Islet of Langerhans (tissue), 1 donor: ENCODE results near the gene TMEM109.
A peak's percentile ranks its signal among the peaks of the same experiment; 100 is the strongest.
"Not testable (repeated sequence)": the region's sequence is repeated elsewhere in the genome, so short reads cannot be mapped to it uniquely, and the experiment has no call there.

Experiments used
- FAIRE-seq: peaks from one replicate; lab custom pipeline; 2011; peaks lifted over from hg19 to GRCh38; lab: Jason Lieb, UNC

Gene TMEM109

DNA sequence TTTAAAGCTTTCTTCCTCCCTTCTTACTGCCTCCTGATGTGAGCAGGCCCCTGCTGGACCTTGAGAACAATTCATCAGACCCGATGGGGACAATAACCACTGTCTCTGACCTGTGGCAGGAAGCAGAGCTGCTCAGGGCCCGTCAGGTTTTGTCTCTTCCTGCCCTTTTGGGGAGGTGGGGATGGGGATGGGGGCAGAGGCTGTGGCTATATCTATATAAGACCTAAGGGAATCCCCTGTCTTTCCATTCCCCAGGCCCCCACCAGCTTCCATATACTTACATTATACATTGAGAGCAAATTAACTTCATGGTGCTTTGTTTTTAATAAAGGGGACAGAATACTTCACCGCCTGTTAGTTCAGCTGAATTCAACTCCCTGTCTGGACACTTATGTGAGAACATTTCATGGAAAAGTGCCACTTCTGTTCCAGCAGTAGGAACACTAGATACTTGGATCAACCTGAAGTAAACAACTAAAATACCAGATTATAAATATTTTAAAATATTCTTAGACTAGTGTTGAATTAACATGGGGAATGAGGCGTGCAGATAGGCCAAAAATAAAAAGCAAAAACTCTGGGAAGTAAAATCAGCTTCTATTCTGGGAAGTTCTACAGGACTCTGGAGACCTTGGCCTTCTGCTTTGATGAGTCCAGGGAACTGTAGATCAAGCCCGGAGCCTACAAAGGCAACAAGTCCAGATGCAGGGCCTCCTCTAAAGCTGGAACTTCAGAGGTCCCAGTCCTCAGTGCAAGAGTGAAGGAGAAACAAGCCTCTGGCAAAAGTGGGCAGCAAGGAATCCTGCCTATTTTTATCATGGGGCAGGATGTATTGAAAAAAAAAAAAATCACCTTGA is 35.5 kb upstream of the TMEM109 start:
- peak; percentile 45 for FAIRE-seq

DNA sequence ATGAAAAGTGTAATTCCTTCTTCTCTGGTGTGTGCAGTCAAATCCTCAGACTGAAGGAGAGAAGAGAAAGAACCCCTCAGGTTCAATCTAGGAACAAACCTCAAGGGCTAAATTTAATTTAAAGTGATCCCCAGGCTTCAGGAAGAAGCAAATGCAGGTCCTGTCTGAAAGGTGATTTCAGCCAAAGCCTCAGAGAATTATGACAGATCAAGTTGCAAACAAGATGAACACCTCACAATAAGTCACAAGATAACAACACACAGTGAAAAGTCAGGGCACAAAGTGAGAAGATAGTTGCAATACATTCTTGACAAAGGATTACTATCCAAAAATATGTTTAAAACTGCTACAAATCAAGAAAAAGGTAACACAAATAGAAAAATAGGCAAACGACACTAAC is 34.9 kb upstream of the TMEM109 start:
- no peak for FAIRE-seq

DNA sequence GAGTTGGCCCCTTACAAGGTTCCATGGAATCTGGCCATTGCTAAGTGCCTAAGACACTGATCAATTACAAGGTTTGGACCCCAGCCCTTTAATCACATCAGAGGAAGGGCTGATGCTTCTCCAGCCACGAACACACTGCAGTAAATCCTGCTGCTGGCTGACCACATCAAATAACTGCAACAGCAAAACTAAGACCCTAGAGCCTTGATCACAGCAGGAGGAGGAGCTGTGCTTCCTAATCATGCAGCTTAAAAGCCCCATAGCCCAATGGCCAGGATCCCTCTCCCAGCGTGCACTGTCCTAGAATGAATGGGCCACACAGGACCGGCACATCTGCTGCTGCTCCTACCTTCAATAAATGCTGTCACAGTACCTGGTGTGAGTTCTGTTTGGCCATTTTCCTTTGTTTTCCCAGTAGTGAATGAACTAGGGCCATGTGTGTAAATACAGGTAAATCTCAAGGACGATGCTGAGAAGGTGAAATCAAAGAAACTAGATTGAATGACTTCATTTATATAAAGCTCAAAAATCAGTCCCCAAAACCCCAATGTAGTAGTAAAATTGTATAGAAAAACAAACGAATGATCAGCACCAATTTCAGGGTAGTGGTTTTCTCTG is 33.9 kb upstream of the TMEM109 start:
- FAIRE-seq, result no peak

DNA sequence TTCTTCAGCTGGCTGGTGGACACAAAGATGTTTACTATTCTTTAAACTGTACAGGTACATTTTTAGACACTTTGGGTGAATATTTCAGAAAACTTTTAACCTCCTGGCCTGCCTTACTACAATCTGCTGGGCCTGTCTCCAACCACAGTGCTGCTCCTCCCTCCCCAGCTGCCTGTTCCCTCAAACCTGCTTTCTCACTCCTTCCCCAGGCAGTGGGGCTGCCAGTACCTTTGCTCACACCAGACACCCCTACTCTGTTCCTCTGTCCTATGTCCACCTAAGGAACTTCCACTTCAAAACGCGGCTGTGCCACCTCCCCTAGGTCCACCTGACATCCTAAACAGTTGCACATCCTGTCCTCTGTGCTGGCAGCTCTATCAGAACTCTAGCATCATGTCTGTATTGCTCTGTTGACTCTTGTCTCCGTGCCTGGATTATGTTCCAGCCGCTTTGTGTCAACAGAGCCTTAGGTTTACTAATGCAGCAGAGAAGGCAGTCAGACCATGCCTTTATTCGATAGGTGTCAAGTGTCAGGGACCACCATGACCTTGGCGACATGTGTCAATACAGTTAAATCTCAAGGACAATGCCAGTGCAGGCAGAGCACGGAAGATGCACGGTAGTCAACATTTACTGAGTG is 33.2 kb upstream of the TMEM109 start:
- FAIRE-seq, result no peak

GRCh38 chr11:60887556-60887955 is 26.4 kb upstream of the TMEM109 start:
- no peak for FAIRE-seq

- FAIRE-seq, result no peak
Observed at GRCh38 chr11:60889869-60890311, 24.1 kb upstream of the TMEM109 start.

DNA sequence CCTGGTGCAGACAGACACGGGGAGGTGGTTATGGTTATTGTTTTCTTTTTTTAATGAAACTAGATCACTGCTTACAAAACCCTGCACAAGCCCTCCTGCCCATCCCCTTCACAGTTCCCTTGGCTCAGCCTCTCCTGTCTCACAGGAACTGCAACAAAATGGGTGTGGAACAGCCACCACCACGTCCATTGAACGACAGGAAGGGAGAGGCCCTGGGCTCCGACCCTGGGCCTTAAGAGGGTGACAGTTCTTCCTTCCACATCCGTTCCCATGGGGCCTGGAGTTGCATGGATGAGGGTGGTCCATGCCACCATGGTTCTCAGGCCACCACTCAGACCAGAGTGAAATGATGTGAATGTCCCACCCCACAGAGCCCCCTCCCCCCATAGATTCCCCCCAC is 23.3 kb upstream of the TMEM109 start:
- FAIRE-seq, result no peak

DNA sequence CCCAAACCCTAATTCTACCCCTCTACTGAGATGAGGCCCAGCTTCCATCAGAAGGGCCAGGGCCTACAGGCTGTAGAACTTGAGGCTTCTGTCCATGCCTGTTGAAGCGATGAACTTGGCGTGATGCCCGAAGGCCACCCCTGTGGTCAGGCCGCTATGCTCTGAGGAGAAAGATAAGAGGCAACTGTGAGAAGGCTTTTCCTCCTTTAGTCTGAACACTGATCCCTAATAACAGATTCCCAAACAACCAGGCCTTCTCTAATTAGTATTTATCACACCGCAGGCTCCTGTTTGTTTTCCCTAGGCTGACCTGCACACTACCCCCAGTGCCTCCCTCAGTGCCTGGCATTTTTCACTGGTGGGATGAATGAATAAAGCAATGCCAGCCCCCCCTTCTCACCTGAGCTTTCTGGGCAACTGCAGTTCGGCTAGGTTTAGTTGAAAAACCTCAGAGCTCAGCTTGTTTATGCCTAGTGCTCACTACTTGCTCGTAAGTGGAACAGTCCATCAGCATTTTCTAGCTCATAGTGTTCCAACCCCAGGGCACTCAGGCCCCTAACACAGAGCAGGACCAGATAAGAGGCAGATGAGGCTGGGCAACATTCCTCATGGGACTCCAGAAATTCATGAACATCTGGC is 22.7 kb upstream of the TMEM109 start:
- FAIRE-seq, result no peak

- no peak for FAIRE-seq
Observed at GRCh38 chr11:60895687-60896086, 18.3 kb upstream of the TMEM109 start.

GRCh38 chr11:60897496-60897895 is 16.5 kb upstream of the TMEM109 start:
- no peak for FAIRE-seq

DNA sequence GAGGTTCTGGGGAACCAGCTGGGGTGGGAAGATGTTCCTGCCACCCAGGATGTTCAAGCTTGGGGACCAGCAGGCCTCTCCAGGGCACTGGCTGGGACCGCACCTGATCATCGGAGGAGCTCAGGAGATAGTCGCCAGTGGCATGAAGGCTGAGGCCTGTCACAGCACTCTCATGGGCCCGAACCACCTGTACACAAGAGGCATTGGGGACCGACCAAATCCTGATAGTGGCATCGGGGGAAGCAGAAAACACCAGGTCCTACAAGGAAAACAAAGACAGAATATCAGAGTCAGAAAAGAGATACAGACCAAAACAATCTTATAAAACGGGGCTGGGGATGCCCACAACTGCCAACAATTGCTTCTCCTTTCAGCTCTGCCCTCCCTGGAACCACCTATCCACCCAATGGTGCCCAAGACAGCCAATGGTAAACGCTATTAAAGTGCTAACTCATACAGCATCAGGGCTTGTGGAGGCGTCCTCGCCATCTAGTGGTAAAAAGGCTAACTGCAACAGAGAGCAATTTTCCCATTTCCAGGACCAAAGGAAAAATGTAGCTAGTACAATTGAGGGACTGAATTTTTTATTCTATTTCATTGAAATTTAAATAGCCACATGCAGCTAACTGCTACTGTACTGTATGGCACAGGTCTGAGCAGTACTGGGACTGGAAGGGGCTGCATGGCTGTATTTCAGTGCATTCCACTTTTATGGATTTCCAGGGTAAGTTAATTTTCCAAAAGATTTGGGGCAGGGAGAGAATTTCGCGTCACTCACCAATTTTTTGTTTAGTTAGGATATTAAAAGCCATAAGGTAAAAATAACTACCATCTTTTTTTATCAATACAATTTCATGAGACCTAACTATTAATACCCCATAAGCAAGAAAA is 14.7 kb upstream of the TMEM109 start:
- FAIRE-seq, result peak; percentile 53

DNA sequence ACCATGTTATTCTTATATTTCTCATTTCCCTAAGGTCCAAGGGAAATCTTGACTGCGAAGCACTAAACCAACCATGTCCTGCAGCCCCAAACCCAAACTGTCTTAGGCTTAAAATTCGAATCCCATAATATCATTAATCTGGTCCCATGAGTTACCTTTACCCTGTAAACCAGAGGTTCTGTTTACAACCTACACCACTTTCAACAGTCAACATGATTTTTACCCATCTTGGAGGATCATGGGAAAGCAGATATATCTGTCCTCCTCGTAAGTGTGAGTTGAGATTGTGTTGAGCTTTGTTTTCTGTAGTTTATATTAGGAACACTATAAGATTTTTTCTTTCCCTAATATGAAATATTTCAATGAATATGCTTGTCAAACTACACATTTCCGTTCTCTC is 14.0 kb upstream of the TMEM109 start:
- FAIRE-seq, result no peak

DNA sequence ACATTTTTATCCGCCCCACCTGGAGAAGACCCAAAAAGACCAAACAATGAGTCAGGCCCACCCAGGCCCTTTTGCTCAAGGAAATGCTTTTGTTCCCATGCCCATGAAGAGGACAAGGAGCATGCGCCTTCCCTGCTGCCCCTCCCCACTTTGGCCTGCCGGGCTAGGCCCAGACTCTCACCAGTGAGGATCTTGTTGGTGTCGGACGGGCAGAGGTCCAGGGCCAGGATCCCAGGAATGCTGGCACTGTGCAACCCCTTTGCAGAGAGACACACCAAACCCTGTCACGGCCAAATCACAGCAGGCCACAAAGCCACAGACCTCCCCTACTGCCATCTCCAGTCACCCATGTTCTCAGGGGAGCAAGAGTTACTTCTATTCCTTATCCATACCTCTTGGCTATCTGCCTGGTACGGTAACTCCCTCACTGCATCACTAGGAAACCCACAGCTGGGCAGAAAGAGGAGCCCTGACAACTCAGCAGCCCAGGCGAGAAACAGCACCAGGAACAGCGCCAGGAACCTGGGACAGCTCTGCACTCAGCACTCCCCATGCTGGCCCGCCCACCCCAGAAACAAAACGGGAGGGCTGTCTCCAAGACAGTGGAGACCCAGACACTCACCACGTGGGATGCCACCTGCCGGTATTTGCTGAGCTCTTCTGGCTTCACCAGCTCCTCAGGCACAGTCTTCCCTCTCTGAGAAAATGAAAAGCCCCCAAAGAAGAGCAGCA is 13.1 kb upstream of the TMEM109 start:
- no peak for FAIRE-seq

DNA sequence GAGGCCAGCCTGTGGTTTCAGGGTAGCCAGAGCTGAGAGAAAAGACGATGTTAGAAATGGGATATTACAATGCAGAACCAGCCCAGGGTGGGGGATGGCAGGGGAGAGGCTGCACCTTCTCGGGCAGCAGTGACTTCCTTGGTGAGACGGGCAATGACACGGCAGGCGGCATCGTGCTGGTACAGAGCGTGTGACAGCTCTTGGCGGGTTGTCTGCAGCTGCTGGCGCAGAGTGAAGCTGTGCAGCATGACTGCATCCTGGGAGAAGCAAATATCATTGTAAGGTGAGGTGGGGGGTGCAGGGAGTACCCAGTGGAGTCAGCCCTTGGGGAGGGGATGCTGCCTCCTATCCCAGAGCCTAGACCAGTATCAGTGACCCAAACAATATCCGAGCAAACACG is 11.3 kb upstream of the TMEM109 start:
- no peak for FAIRE-seq

DNA sequence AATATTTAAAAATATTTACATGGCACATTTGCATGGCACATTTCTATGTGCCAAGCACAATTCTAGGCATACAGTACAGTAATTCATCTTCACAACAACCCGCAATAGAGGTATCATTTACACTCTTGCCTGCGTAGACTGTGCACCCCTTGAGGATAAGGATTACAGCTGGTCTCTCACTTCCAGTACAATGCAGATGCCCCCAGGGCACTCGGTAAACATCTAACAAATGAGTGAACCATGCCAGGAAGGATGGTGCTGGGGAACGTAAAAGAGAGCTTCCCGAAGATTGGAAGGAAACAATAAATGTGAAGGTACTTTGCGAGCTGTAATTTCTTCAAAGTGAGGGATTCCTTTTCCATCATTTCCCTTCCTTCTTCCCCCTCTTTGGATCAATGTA is 8.9 kb upstream of the TMEM109 start:
- no peak for FAIRE-seq

DNA sequence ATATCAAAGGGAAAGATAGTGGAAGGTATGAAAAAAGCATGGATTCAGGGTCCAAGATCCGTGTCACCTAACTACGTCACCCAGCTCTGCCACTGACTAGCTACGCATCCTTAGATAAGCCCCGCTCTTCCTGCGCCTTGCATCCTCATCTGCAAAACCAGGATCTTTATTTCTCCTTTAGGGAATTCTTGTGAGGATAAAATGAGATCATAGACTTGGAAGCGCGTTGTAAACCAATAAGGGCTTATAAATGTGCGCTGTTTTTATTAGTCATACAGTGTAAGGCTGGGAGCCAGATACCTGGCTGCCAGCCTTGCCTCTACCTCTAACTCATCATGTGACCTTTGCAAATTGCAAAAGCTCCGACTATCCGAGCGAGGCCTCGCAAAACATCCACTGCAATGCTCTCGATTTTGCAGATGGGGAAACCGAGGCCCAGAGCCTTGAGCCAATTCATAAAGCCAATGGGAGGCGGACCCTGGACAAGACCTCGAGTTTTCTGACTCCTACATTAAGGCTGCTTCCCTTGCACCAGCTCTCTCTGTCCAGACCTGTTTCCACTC is 8.3 kb upstream of the TMEM109 start:
- FAIRE-seq, result no peak

DNA sequence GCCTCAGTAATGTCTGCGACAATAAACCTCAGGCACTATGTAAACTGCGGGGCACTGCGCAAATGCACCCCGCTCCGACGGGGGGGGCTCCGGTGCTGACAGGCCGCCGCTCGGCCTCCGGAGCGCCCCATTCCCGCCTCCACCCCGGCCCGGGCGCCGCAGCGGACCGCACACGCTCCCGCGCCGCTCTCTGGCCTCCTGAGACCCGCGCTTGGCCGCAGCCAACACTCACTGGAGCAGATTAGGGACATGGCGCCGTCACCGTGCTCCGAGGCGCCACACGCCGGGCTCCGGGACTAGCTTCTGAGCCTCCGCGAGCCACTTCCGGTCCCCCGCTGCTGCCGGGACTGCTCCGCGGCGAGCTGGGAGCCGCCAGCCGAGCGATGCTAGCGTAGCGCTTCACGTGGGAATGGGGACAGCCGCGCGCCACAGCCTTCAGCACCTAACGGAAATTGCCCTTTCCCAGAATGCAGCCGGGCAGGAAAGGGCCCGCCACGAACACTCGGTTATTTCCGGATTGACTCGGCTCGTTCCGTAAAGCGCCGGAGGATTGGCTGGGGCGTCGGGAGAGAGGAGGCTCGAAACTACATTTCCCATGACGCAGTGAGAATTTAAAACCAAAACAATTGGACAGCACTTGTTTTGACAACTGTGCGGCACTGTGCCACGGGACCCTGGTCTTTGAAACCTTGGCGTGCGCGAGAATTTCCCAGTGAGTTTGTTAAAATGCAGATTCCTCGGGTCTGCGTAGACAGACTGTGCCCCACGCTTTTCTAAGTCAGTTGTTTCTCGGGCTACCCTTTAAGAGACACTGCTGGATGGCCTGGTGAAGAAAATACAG is 7.6 kb upstream of the TMEM109 start, which contains the start of gene PRPF19:
Gene PRPF19 (minus strand): TSS at position 454 of the 841 bp plus-strand sequence. CDS start 203 bp downstream, at position 251.
- peak; percentile 24 for FAIRE-seq

DNA sequence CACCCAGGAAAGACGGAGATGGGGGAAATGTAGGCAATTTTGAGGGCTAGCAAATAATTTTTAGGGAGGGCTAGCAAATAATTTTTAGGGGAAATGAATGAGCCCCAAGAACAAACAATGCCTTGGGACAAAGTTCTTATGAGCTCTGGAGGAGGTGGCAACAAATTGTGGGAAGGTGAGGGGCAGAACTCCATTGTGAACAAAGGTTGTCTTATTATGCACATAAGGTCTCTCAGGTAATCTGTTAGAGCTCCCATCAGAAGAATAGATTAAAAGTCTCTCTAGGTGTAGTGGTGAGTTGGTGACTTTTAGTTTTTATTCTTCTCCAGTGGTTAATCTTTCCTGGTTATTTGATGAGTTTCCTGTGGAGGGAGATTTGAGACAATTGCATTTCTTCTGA is 5.2 kb upstream of the TMEM109 start:
- FAIRE-seq, result no peak

- not testable (repeated sequence) for FAIRE-seq
Observed at GRCh38 chr11:60909680-60910280, 4.2 kb upstream of the TMEM109 start.
